ENCODE data around the gene PCSK6. TPM values are rescaled to one million over a fixed set of nuclear protein-coding genes. Genes with fewer than 3 reads are reported as not detected.
"Not testable (repeated sequence)": the region's sequence is repeated elsewhere in the genome, so short reads cannot be mapped to it uniquely, and the experiment has no call there.

PCSK6 gene
- total RNA-seq, 1 experiment from 2014 or later = 3.7 TPM

DNA sequence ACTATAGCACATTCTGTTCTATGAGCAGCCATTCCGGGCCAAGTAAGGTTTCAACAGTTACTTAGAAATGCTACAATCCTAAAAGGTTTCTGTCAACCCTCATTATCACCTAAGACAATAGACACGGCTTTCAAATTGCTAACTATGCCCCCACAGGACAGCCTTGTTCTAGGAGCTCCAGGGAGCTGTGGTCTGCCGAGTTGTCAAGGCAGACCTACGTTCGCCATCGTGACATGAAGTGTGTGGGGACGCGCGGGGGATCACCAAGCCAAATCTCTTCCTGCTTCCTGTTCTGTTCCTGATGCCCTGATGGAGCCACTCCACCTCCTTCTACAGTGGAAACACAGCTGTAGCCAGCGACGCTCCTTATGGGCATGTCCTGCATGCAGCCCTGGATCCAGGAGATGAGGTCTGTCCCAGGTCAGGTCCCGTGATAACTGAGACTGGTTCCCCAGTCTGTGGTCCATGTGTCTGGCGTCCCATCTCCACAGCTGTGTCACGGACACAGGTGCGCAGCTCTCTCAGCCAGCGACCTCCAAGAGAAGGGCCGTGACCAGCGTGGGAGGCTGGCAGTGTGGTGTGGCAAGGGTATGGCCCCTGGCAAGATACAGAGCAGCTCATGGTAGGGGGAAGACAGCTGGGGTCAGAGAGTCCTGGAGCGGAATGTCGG is 82.8 kb downstream of the PCSK6 start:
- intact Hi-C loops (cut with micrococcal nuclease) = no loop called here
- no peak overlapping the region for H3K9ac ChIP-seq (ENCODE audit: low read length)
- H4K20me1 ChIP-seq (ENCODE audit: low read length) = no peaks in the 10 kb centered on the region
- no peaks in the 10 kb centered on the region for H3K9me2 ChIP-seq (replicated peaks; ENCODE audit: low read length)
- no peak overlapping the region for H3K4me2 ChIP-seq (ENCODE audit: low read length)
- ChIA-PET POLR2A (ENCODE audit: unreplicated experiment) (no interaction called here), CTCF (no interaction called here)
- ATAC-seq (no peak), DNase-seq (no peak)
- H3K9me3 ChIP-seq (ENCODE audit: low read length) = no peaks in the 10 kb centered on the region
- no peaks in the 10 kb centered on the region for H3F3A ChIP-seq (ENCODE audit: low read length, unreplicated experiment)
- H3K27me3 ChIP-seq (ENCODE audit: low read length) = peaks cover 47% of the 10 kb centered on the region
- no peaks in the 10 kb centered on the region for H3K4me1 ChIP-seq (ENCODE audit: insufficient read depth, low read length)
- H2AFZ ChIP-seq (ENCODE audit: low read length) = no peak overlapping the region
- no peak overlapping the region for H3K27ac ChIP-seq (ENCODE audit: low read length)
- H3K79me2 ChIP-seq (ENCODE audit: low read length) = no peaks in the 10 kb centered on the region
- no TSS peak for BruUV-seq (replicated peaks)
- no peaks in the 10 kb centered on the region for H3K36me3 ChIP-seq (ENCODE audit: low read depth, low read length)
- TF ChIP-seq EZH2 (IDR thresholded peaks at IDR 0.05; ENCODE audit: low read length, unreplicated experiment) = no peak
- TF ChIP-seq, protein P1, sequence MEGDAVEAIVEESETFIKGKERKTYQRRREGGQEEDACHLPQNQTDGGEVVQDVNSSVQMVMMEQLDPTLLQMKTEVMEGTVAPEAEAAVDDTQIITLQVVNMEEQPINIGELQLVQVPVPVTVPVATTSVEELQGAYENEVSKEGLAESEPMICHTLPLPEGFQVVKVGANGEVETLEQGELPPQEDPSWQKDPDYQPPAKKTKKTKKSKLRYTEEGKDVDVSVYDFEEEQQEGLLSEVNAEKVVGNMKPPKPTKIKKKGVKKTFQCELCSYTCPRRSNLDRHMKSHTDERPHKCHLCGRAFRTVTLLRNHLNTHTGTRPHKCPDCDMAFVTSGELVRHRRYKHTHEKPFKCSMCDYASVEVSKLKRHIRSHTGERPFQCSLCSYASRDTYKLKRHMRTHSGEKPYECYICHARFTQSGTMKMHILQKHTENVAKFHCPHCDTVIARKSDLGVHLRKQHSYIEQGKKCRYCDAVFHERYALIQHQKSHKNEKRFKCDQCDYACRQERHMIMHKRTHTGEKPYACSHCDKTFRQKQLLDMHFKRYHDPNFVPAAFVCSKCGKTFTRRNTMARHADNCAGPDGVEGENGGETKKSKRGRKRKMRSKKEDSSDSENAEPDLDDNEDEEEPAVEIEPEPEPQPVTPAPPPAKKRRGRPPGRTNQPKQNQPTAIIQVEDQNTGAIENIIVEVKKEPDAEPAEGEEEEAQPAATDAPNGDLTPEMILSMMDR (conservative IDR thresholded peaks at IDR 0.05; ENCODE audit: low read depth, low read length) = no peak
- H3K4me3 ChIP-seq (ENCODE audit: low read length) = no peak overlapping the region

DNA sequence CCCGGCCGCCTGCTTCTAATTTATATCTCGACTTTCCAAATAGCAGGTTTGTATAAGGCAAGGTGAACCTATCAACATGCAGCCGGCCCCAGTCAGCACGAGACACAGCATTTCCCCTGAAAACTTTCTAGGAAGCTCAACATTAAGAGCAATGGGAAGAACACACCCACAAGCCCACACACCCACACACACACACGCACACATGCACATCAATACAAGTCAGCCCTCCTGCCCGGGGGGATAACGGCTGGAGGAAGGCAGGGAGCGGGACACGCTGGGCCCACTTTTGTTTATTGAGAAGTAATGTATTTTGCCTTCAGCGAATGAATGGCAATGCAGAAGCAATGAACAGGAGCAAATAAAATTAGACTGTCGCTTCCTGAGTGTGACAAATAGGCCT is 83.5 kb downstream of the PCSK6 start:
- Histone ChIP-seq H3K9ac (ENCODE audit: low read length) (no peak overlapping the region), H3K27ac (ENCODE audit: low read length) (no peak overlapping the region), H3K4me2 (ENCODE audit: low read length) (no peak overlapping the region), H3K4me1 (ENCODE audit: insufficient read depth, low read length) (no peaks in the 10 kb centered on the region), H3K27me3 (ENCODE audit: low read length) (peaks cover 42% of the 10 kb centered on the region), H3K79me2 (ENCODE audit: low read length) (no peaks in the 10 kb centered on the region), H3F3A (ENCODE audit: low read length, unreplicated experiment) (no peaks in the 10 kb centered on the region), H3K4me3 (ENCODE audit: low read length) (no peak overlapping the region), H3K36me3 (ENCODE audit: low read depth, low read length) (no peaks in the 10 kb centered on the region), H3K9me2 (replicated peaks; ENCODE audit: low read length) (no peaks in the 10 kb centered on the region), H4K20me1 (ENCODE audit: low read length) (no peaks in the 10 kb centered on the region), H2AFZ (ENCODE audit: low read length) (no peak overlapping the region), H3K9me3 (ENCODE audit: low read length) (no peaks in the 10 kb centered on the region)
- TF ChIP-seq EZH2 (IDR thresholded peaks at IDR 0.05; ENCODE audit: low read length, unreplicated experiment) (no peak), EZH2phosphoT487 (IDR thresholded peaks at IDR 0.05; ENCODE audit: borderline replicate concordance, low read length) (no peak)
- TF ChIP-seq, protein P1 (conservative IDR thresholded peaks at IDR 0.05; ENCODE audit: low read depth, low read length) = no peak
- intact Hi-C loops (cut with micrococcal nuclease) = no loop called here
- DNase-seq (no peak), ATAC-seq (no peak)
- ChIA-PET CTCF (no interaction called here), POLR2A (ENCODE audit: unreplicated experiment) (no interaction called here)
- no TSS peak for BruUV-seq (replicated peaks)

DNA sequence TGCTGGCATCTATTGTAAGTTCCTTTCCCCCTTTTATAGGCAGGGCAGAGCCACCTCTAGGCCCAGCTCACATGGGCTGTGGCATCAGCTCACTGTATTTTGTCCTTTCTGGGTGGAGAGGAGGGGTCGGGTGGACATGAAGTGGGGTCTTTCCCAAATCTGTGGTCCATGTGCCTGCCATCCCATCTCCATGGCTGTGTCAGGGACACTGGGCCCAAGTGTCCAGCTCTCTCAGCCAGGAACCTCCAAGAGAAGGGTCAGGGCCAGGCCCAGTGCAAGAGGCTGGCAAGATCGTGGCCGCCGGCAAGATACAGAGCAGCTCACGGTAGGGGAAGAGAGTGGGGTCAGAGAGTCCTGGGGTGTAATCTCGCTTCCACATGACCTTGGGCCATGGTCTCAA is 85.3 kb downstream of the PCSK6 start:
- DNase-seq (no peak), ATAC-seq (no peak)
- no peaks in the 10 kb centered on the region for H3K79me2 ChIP-seq (ENCODE audit: low read length)
- no peak overlapping the region for H2AFZ ChIP-seq (ENCODE audit: low read length)
- no peaks in the 10 kb centered on the region for H3K4me1 ChIP-seq (ENCODE audit: insufficient read depth, low read length)
- H3F3A ChIP-seq (ENCODE audit: low read length, unreplicated experiment) = no peaks in the 10 kb centered on the region
- H3K27ac ChIP-seq (ENCODE audit: low read length) = no peak overlapping the region
- H3K36me3 ChIP-seq (ENCODE audit: low read depth, low read length) = no peaks in the 10 kb centered on the region
- no peak overlapping the region for H3K9ac ChIP-seq (ENCODE audit: low read length)
- no peaks in the 10 kb centered on the region for H3K9me3 ChIP-seq (ENCODE audit: low read length)
- peaks cover 29% of the 10 kb centered on the region for H3K27me3 ChIP-seq (ENCODE audit: low read length)
- POLR2A ChIA-PET (ENCODE audit: unreplicated experiment) = no interaction called here
- no peak overlapping the region for H3K4me3 ChIP-seq (ENCODE audit: low read length)
- intact Hi-C loops (cut with micrococcal nuclease) = no loop called here
- no peak overlapping the region for H3K4me2 ChIP-seq (ENCODE audit: low read length)
- no peaks in the 10 kb centered on the region for H4K20me1 ChIP-seq (ENCODE audit: low read length)
- H3K9me2 ChIP-seq (replicated peaks; ENCODE audit: low read length) = no peaks in the 10 kb centered on the region
- CTCF ChIA-PET = no interaction called here
- TF ChIP-seq, protein P1 (conservative IDR thresholded peaks at IDR 0.05; ENCODE audit: low read depth, low read length) = no peak
- TF ChIP-seq EZH2 (IDR thresholded peaks at IDR 0.05; ENCODE audit: low read length, unreplicated experiment) (no peak), EZH2phosphoT487 (IDR thresholded peaks at IDR 0.05; ENCODE audit: borderline replicate concordance, low read length) (no peak)
- no TSS peak for BruUV-seq (replicated peaks)

DNA sequence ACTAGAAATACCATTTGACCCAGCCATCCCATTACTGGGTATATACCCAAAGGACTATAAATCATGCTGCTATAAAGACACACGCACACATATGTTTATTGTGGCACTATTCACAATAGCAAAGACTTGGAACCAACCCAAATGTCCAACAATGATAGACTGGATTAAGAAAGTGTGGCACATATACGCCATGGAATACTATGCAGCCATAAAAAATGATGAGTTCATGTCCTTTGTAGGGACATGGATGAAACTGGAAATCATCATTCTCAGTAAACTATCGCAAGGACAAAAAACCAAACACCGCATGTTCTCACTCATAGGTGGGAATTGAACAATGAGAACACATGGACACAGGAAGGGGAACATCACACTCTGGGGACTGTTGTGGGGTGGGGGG is 86.6 kb downstream of the PCSK6 start:
- CTCF ChIA-PET, DNase-seq: not testable (repeated sequence)

More for the DNA sequence above, 86.6 kb downstream of the PCSK6 start:
- H3K36me3 ChIP-seq (ENCODE audit: low read depth, low read length); intact Hi-C loops (cut with micrococcal nuclease); H3K9ac ChIP-seq (ENCODE audit: low read length); H3K79me2 ChIP-seq (ENCODE audit: low read length); H3K4me3 ChIP-seq (ENCODE audit: low read length); H2AFZ ChIP-seq (ENCODE audit: low read length); H3K4me2 ChIP-seq (ENCODE audit: low read length); ATAC-seq; H3F3A ChIP-seq (ENCODE audit: low read length, unreplicated experiment); POLR2A ChIA-PET (ENCODE audit: unreplicated experiment); H3K27ac ChIP-seq (ENCODE audit: low read length); H4K20me1 ChIP-seq (ENCODE audit: low read length); BruUV-seq (replicated peaks); H3K9me2 ChIP-seq (replicated peaks; ENCODE audit: low read length); H3K4me1 ChIP-seq (ENCODE audit: insufficient read depth, low read length); H3K9me3 ChIP-seq (ENCODE audit: low read length): not testable (repeated sequence)
- H3K27me3 ChIP-seq (ENCODE audit: low read length) = peaks cover 19% of the 10 kb centered on the region; the same call in 1 of the 2 replicates

Data from PC-3 (cell line).